GM12865 (cell line): Measurements from ENCODE around the gene ACOX2.
A peak's percentile ranks its signal among the peaks of the same experiment; 100 is the strongest.

Source experiments
- DNase-seq: peaks from one replicate; pipeline ENCODE4 v3.0.0; 2010; ENCODE audit warnings: low read depth
- H3K4me3 ChIP-seq: 2 replicates; pipeline ENCODE4 v1.5.1; 2011; ENCODE audit warnings: mild to moderate bottlenecking, low read depth, low read length, control low read depth
- TF ChIP-seq, protein P1 (sequence below): IDR thresholded peaks from 2 replicates; pipeline ENCODE4 v1.5.1; 2011; ENCODE audit warnings: low read length, control low read depth, low read depth, inconsistent platforms; ENCODE audit not compliant: insufficient read depth; ENCODE audit errors: missing control alignments

The ACOX2 gene

DNA sequence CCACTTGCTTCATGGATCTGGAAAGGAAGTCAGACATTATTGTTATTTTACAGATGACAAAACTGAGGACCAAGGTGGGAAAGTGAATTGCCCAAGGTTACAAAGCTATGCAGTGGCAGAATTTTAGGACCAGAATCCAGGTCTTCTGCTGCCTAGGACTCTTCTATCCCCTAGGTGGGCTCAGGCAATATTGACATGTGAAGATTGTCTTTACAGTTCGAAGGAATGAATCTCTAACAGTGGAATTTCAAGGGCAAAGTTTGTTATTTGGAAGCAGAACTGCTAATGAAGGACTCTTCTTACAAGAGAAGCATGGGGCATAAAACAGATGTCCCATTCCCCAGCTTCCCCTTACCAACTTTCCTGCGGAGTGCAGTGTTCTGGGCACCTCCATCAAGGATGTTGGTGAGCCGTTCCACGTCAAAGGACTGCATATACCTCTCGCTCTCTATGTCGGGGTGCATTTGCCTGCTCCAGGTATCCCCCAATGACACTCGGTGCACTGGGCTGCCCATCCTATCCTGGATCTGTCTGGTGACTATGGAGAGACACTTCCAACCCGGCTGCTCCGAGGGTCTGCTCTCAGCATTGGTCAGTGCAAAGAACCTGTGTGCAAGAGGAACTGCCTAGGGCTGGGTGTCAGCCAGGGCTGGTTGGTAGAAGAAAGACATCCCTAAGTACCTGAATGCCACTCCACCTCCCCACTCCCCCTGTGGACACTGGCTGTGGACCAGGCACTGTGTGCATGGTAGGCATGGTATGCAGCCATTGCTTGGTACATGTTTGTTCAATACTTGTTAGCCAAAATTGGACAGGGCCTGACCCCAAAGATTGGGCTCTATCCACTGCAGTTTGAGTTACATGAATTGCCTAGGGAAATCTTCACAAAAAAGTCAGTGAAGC, 2.1 kb downstream of the ACOX2 start:
- DNase-seq = no peak
- H3K4me3 ChIP-seq = no peak overlapping the region
- TF ChIP-seq, protein P1, sequence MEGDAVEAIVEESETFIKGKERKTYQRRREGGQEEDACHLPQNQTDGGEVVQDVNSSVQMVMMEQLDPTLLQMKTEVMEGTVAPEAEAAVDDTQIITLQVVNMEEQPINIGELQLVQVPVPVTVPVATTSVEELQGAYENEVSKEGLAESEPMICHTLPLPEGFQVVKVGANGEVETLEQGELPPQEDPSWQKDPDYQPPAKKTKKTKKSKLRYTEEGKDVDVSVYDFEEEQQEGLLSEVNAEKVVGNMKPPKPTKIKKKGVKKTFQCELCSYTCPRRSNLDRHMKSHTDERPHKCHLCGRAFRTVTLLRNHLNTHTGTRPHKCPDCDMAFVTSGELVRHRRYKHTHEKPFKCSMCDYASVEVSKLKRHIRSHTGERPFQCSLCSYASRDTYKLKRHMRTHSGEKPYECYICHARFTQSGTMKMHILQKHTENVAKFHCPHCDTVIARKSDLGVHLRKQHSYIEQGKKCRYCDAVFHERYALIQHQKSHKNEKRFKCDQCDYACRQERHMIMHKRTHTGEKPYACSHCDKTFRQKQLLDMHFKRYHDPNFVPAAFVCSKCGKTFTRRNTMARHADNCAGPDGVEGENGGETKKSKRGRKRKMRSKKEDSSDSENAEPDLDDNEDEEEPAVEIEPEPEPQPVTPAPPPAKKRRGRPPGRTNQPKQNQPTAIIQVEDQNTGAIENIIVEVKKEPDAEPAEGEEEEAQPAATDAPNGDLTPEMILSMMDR = no peak

DNA sequence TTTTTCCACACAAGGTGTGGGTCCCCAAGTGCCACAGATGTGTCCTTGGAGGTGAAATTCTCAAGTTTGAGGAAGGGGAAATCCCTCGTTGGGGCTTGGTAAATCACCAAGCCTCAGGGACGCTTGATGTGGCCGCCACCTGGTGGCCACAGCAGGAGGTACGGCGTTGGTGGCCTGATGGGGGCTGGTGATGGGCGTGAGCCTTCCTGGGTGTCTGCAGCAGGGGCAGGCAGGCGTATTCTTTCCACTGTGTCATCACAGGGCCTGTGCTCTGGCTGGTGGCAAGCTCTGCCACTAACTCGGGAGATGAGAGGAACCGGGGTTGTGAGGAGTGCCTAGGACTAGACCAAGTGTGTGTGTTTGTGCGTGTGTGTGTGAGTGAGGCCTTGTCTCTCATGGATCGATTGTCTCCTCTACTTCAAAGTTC, 4.2 kb downstream of the ACOX2 start:
- TF ChIP-seq, protein P1 = peak; percentile 94
- H3K4me3 ChIP-seq = no peak overlapping the region
- DNase-seq = peak; percentile 81

DNA sequence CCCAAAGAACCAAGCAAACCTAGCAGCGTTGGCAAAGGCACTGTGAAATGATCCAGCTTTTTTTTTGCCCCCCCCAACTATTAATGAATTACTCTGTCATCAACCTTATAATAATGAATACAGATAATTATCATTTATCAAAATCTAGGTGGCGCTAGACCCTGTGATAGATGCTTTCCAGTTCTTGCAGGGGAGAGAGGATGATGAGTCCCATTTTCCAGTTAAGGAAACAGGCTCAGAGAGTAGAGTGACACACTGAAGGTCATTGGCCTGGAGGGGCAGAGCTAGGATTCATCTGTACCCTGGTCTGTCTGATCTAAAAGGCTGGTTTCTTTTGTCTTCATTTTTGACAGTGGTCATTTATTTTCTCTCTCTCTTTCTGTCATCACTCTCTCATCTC, 5.0 kb downstream of the ACOX2 start:
- TF ChIP-seq, protein P1 = peak; percentile 8
- DNase-seq = no peak
- H3K4me3 ChIP-seq = no peak overlapping the region

DNA sequence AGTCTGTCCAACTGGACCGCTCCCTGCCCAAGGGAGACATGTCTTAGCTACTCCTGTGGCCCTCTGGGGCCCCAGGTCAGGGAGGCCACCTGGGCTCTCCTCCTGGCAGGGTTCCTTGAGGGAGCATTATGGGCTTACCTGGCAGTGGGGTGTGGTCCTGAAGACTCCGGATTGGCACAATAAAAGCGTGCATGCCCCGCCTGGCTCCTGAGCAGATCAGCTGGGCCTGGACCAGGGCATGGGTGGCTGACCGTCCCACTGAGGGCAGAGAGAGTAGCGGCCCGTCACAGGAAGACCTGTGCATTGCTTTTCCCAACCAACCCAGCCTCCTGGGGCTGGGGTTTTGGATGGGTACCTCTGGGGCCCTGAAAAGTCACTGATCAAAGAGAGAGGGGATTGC, 5.4 kb downstream of the ACOX2 start:
- DNase-seq = no peak
- TF ChIP-seq, protein P1 = no peak
- H3K4me3 ChIP-seq = no peak overlapping the region

DNA sequence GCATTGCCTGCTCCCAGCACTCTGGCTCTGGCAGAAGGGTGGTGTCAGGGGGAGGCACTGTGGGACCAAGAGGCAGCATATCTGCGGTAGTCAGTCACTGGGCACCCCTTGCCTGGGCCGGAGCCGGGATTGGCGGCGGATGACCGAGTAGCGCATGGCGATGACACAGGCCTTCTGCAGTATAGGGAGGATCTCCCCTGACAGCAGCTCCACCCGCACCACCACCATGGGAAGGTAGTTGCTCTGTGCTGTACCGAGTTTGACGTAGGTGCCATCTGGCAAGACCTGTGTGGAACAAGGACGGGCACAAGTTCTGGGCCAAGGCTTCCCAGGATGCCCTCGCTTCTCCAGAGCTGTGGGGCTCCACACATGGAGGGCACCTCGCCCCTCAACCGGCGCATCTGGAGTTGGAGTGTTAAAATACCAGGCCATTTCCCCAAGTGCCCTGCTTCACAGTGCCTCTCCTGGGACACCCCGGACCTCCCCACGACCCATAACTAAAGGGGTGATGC, 6.6 kb downstream of the ACOX2 start:
- no peak for DNase-seq
- no peak overlapping the region for H3K4me3 ChIP-seq
- TF ChIP-seq, protein P1 = no peak

DNA sequence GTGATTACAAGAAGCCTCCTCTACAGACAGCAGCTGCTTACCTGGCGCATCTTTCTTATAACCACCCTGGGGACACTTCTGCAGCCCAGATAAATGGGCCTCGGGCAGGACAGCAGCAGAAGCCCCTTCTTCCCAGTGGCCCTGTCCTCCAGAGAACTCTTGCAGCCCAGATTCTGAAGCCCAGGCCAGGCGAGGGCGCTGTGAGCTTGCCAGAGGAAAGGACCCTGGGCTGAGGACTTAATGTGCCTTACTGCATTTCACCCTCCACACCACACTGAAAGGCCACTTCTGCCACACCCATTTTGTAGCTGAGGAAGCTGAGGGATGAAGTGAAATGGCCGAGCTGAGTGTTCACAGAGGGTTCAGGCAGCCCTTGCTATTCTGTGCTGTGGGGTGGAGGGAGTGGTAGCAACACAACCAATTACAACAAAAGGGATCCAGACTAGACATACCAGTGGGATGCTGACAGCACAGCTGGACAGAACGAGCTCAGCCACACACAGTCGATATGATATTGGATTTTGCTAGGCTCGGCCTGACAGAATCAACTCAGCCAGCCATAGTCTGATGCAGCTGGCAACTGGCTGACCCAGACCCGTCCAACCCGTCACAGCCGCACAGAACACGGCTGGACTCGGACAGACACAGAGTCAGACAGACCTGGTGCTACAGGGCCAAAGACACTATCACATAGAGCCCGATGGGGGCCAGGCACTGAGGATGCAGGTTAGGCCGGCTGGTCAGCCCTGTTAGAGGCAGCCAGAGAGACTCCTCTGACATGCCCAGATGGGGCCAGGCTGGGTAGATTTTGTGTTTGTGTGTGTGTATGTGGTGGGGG, 7.3 kb downstream of the ACOX2 start:
- H3K4me3 ChIP-seq = no peak overlapping the region
- TF ChIP-seq, protein P1 = peak; percentile 36
- peak; percentile 30 for DNase-seq
